GM23338 (cell line): ENCODE data around the gene MRO.

ENCODE experiments used
- CREB1 ChIP-seq: fragments of 250-450 bp; sonication (Bioruptor Pico); IDR thresholded peaks from 2 replicates; pipeline ENCODE4 v1.5.0; 2020; ENCODE audit warnings: low read depth, mild to moderate bottlenecking, moderate library complexity
- EZH2 ChIP-seq: fragments of 200-600 bp; sonication (generic); IDR thresholded peaks from one replicate; pipeline ENCODE4 v1.8.0; 2017; ENCODE audit warnings: antibody characterized with exemption, mild to moderate bottlenecking, low read depth; ENCODE audit not compliant: unreplicated experiment
- EZH2phosphoT487 ChIP-seq: fragments of 200-600 bp; sonication (generic); IDR thresholded peaks from one replicate; pipeline ENCODE4 v1.8.1; 2018; ENCODE audit warnings: antibody characterized with exemption; ENCODE audit not compliant: unreplicated experiment
- JUNB ChIP-seq: IDR thresholded peaks from one replicate; pipeline ENCODE4 v1.6.1; 2016; ENCODE audit warnings: antibody characterized with exemption; ENCODE audit not compliant: unreplicated experiment
- NANOG ChIP-seq: IDR thresholded peaks from 2 replicates; pipeline ENCODE4 v1.6.1; 2016; ENCODE audit warnings: antibody characterized with exemption, borderline replicate concordance
- POLR2AphosphoS5 ChIP-seq: IDR thresholded peaks from 2 replicates; pipeline ENCODE4 v1.6.1; 2016; ENCODE audit warnings: antibody characterized with exemption, low read depth
- STAT1 ChIP-seq: IDR thresholded peaks from one replicate; pipeline ENCODE4 v1.6.1; 2016; ENCODE audit warnings: antibody characterized with exemption; ENCODE audit not compliant: unreplicated experiment
- ZNF331 ChIP-seq: fragments of 250-450 bp; sonication (Bioruptor Pico); IDR thresholded peaks from 2 replicates; pipeline ENCODE4 v1.5.0; 2020; ENCODE audit warnings: low read depth, mild to moderate bottlenecking, moderate library complexity
- TF ChIP-seq, protein P1 (sequence below): IDR thresholded peaks from one replicate; pipeline ENCODE4 v1.6.1; 2018; ENCODE audit warnings: antibody characterized with exemption; ENCODE audit not compliant: unreplicated experiment
- TF ChIP-seq, protein P2 (sequence below), 2 experiments: fragments of 200-600 bp in 1 of 2; sonication (generic) in 1 of 2; conservative IDR thresholded peaks; 2 replicates each; pipeline versions ENCODE4 v1.5.1 to v1.6.1; 2016 to 2017; ENCODE audit warnings: antibody characterized with exemption in 2 of 2, low read depth in 2 of 2, mild to moderate bottlenecking in 2 of 2, moderate library complexity in 1 of 2
- TF ChIP-seq, protein P3 (sequence below): IDR thresholded peaks from 2 replicates; pipeline ENCODE4 v1.6.1; 2016; ENCODE audit warnings: antibody characterized with exemption
- TF ChIP-seq, protein P4 (sequence below): fragments of 250-450 bp; sonication (Bioruptor Pico); IDR thresholded peaks from 2 replicates; pipeline ENCODE4 v1.5.0; 2020; ENCODE audit warnings: mild to moderate bottlenecking, moderate library complexity

DNA sequence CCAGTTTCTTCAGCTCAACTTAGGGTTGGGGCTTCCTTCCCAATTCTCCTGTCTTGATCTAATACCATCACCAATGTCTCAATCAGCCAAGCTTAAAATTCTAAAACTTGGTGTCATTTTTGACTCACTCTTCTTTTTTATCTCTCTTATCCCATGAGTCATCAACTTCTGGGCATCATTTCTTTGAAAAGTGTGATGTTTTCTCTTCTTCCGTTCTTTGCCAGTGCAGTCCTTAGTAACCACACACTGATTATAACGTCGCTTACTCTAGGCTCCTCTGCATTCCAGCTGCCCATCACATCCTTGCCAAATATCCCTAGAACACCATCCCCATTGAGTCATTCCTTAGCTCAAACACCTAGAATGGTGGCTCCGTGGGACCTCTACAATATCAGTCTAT, 27.4 kb upstream of the MRO start:
- TF ChIP-seq, protein P1, sequence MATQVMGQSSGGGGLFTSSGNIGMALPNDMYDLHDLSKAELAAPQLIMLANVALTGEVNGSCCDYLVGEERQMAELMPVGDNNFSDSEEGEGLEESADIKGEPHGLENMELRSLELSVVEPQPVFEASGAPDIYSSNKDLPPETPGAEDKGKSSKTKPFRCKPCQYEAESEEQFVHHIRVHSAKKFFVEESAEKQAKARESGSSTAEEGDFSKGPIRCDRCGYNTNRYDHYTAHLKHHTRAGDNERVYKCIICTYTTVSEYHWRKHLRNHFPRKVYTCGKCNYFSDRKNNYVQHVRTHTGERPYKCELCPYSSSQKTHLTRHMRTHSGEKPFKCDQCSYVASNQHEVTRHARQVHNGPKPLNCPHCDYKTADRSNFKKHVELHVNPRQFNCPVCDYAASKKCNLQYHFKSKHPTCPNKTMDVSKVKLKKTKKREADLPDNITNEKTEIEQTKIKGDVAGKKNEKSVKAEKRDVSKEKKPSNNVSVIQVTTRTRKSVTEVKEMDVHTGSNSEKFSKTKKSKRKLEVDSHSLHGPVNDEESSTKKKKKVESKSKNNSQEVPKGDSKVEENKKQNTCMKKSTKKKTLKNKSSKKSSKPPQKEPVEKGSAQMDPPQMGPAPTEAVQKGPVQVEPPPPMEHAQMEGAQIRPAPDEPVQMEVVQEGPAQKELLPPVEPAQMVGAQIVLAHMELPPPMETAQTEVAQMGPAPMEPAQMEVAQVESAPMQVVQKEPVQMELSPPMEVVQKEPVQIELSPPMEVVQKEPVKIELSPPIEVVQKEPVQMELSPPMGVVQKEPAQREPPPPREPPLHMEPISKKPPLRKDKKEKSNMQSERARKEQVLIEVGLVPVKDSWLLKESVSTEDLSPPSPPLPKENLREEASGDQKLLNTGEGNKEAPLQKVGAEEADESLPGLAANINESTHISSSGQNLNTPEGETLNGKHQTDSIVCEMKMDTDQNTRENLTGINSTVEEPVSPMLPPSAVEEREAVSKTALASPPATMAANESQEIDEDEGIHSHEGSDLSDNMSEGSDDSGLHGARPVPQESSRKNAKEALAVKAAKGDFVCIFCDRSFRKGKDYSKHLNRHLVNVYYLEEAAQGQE, result no peak
- TF ChIP-seq, protein P2, sequence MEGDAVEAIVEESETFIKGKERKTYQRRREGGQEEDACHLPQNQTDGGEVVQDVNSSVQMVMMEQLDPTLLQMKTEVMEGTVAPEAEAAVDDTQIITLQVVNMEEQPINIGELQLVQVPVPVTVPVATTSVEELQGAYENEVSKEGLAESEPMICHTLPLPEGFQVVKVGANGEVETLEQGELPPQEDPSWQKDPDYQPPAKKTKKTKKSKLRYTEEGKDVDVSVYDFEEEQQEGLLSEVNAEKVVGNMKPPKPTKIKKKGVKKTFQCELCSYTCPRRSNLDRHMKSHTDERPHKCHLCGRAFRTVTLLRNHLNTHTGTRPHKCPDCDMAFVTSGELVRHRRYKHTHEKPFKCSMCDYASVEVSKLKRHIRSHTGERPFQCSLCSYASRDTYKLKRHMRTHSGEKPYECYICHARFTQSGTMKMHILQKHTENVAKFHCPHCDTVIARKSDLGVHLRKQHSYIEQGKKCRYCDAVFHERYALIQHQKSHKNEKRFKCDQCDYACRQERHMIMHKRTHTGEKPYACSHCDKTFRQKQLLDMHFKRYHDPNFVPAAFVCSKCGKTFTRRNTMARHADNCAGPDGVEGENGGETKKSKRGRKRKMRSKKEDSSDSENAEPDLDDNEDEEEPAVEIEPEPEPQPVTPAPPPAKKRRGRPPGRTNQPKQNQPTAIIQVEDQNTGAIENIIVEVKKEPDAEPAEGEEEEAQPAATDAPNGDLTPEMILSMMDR (conservative IDR thresholded peaks at IDR 0.05; ENCODE audit: low read depth in 2 of 2), result no peak
- no peak for TF ChIP-seq EZH2phosphoT487
- TF ChIP-seq POLR2AphosphoS5, result no peak
- no peak for TF ChIP-seq JUNB
- no peak for TF ChIP-seq CREB1 (CRISPR knock-in tag)
- TF ChIP-seq EZH2, result no peak
- TF ChIP-seq NANOG, result no peak
- no peak for TF ChIP-seq ZNF331 (CRISPR knock-in tag)
- no peak for TF ChIP-seq STAT1
- TF ChIP-seq, protein P3, sequence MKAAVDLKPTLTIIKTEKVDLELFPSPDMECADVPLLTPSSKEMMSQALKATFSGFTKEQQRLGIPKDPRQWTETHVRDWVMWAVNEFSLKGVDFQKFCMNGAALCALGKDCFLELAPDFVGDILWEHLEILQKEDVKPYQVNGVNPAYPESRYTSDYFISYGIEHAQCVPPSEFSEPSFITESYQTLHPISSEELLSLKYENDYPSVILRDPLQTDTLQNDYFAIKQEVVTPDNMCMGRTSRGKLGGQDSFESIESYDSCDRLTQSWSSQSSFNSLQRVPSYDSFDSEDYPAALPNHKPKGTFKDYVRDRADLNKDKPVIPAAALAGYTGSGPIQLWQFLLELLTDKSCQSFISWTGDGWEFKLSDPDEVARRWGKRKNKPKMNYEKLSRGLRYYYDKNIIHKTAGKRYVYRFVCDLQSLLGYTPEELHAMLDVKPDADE, result no peak
- TF ChIP-seq, protein P4, sequence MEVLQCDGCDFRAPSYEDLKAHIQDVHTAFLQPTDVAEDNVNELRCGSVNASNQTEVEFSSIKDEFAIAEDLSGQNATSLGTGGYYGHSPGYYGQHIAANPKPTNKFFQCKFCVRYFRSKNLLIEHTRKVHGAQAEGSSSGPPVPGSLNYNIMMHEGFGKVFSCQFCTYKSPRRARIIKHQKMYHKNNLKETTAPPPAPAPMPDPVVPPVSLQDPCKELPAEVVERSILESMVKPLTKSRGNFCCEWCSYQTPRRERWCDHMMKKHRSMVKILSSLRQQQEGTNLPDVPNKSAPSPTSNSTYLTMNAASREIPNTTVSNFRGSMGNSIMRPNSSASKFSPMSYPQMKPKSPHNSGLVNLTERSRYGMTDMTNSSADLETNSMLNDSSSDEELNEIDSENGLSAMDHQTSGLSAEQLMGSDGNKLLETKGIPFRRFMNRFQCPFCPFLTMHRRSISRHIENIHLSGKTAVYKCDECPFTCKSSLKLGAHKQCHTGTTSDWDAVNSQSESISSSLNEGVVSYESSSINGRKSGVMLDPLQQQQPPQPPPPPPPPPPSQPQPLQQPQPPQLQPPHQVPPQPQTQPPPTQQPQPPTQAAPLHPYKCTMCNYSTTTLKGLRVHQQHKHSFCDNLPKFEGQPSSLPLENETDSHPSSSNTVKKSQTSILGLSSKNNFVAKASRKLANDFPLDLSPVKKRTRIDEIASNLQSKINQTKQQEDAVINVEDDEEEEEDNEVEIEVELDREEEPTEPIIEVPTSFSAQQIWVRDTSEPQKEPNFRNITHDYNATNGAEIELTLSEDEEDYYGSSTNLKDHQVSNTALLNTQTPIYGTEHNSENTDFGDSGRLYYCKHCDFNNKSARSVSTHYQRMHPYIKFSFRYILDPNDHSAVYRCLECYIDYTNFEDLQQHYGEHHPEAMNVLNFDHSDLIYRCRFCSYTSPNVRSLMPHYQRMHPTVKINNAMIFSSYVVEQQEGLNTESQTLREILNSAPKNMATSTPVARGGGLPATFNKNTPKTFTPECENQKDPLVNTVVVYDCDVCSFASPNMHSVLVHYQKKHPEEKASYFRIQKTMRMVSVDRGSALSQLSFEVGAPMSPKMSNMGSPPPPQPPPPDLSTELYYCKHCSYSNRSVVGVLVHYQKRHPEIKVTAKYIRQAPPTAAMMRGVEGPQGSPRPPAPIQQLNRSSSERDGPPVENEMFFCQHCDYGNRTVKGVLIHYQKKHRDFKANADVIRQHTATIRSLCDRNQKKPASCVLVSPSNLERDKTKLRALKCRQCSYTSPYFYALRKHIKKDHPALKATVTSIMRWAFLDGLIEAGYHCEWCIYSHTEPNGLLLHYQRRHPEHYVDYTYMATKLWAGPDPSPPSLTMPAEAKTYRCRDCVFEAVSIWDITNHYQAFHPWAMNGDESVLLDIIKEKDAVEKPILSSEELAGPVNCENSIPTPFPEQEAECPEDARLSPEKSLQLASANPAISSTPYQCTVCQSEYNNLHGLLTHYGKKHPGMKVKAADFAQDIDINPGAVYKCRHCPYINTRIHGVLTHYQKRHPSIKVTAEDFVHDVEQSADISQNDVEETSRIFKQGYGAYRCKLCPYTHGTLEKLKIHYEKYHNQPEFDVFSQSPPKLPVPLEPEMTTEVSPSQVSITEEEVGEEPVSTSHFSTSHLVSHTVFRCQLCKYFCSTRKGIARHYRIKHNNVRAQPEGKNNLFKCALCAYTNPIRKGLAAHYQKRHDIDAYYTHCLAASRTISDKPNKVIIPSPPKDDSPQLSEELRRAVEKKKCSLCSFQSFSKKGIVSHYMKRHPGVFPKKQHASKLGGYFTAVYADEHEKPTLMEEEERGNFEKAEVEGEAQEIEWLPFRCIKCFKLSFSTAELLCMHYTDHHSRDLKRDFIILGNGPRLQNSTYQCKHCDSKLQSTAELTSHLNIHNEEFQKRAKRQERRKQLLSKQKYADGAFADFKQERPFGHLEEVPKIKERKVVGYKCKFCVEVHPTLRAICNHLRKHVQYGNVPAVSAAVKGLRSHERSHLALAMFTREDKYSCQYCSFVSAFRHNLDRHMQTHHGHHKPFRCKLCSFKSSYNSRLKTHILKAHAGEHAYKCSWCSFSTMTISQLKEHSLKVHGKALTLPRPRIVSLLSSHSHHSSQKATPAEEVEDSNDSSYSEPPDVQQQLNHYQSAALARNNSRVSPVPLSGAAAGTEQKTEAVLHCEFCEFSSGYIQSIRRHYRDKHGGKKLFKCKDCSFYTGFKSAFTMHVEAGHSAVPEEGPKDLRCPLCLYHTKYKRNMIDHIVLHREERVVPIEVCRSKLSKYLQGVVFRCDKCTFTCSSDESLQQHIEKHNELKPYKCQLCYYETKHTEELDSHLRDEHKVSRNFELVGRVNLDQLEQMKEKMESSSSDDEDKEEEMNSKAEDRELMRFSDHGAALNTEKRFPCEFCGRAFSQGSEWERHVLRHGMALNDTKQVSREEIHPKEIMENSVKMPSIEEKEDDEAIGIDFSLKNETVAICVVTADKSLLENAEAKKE (CRISPR knock-in tag), result no peak
